SK-N-SH (cell line): Measurements from ENCODE around the gene PHF3. TPM values are rescaled to one million over a fixed set of nuclear protein-coding genes. Genes with fewer than 3 reads are reported as not detected.

ENCODE experiments used
- CTCF ChIA-PET: fragments of 300-600, 350-600 bp; formaldehyde crosslinking; extraction: SDS; loops from one replicate; lab custom pipeline; 2021; lab: Yijun Ruan, JAX
- POLR2A ChIA-PET: fragments of 350-600 bp; sonication (Branson Sonifier 250); formaldehyde crosslinking; extraction: SDS; loops from one replicate; lab custom pipeline; 2020; ENCODE audit warnings: antibody characterized with exemption, inconsistent platforms; lab: Yijun Ruan, JAX
- DNase-seq: peaks from one replicate; pipeline ENCODE4 v3.0.0; 2012
- H2AFZ ChIP-seq: fragments of 200-600 bp; sonication (generic); 2 replicates; pipeline ENCODE4 v1.8.1; 2016; ENCODE audit warnings: antibody characterized with exemption, mild to moderate bottlenecking, low read depth
- H3F3A ChIP-seq: fragments of 200-600 bp; sonication (generic); replicated peaks from 2 replicates; pipeline ENCODE3; 2016; ENCODE audit warnings: antibody characterized with exemption, mild to moderate bottlenecking; ENCODE audit not compliant: insufficient read depth
- H3K27ac ChIP-seq, 2 experiments: fragments of 200-500 bp in 1 of 2; fragments of 200-600 bp in 1 of 2; sonication (Bioruptor generic) in 1 of 2; sonication (generic), shearing (Covaris generic) in 1 of 2; 2 replicates each; pipeline versions ENCODE4 v1.5.1 to v1.6.1; 2014 to 2016; ENCODE audit warnings: low read depth in 2 of 2, inconsistent platforms in 1 of 2, low read length in 1 of 2, mild to moderate bottlenecking in 1 of 2, mixed read lengths in 1 of 2
- H3K27me3 ChIP-seq: fragments of 200-600 bp; sonication (generic), shearing (Covaris generic); 2 replicates; pipeline ENCODE4 v1.6.1; 2016; ENCODE audit warnings: mixed run types; ENCODE audit not compliant: insufficient read depth
- H3K36me3 ChIP-seq, 2 experiments: fragments of 200-500 bp in 1 of 2; fragments of 200-600 bp in 1 of 2; sonication (Bioruptor generic) in 1 of 2; sonication (generic) in 1 of 2; replicated peaks in 1 of 2; 2 replicates each; pipeline versions ENCODE3 to v1.5.1; 2014 to 2016; ENCODE audit warnings: low read length in 1 of 2, mild to moderate bottlenecking in 1 of 2; ENCODE audit not compliant: insufficient read depth in 2 of 2, control insufficient read depth in 1 of 2
- H3K4me1 ChIP-seq, 2 experiments: fragments of 200-500 bp in 1 of 2; fragments of 200-600 bp in 1 of 2; sonication (Bioruptor generic) in 1 of 2; sonication (generic), shearing (Covaris generic) in 1 of 2; 2 replicates each; pipeline versions ENCODE4 v1.5.1 to v1.6.1; 2014 to 2016; ENCODE audit warnings: low read depth in 1 of 2, low read length in 1 of 2, mixed run types in 1 of 2; ENCODE audit not compliant: insufficient read depth in 2 of 2, control insufficient read depth in 1 of 2
- H3K4me2 ChIP-seq: fragments of 200-600 bp; sonication (generic), shearing (Covaris generic); 2 replicates; pipeline ENCODE4 v1.6.1; 2017; ENCODE audit warnings: mixed run types
- H3K4me3 ChIP-seq, 2 experiments: fragments of 200-500 bp in 1 of 2; fragments of 200-600 bp in 1 of 2; sonication (Bioruptor generic) in 1 of 2; sonication (generic), shearing (Covaris generic) in 1 of 2; 2 replicates each; pipeline versions ENCODE4 v1.5.1 to v1.8.1; 2014 to 2016; ENCODE audit warnings: low read depth in 2 of 2, inconsistent platforms in 1 of 2, low read length in 1 of 2, mild to moderate bottlenecking in 1 of 2, mixed read lengths in 1 of 2, moderate library complexity in 1 of 2
- H3K79me2 ChIP-seq: fragments of 200-600 bp; sonication (generic); 2 replicates; pipeline ENCODE4 v1.8.1; 2017; ENCODE audit warnings: mild to moderate bottlenecking; ENCODE audit not compliant: insufficient read depth
- H3K9ac ChIP-seq: fragments of 200-600 bp; sonication (generic); 2 replicates; pipeline ENCODE4 v1.6.1; 2017; ENCODE audit warnings: mixed run types
- H3K9me2 ChIP-seq: fragments of 200-600 bp; sonication (generic); 2 replicates; pipeline ENCODE4 v1.6.1; 2017; ENCODE audit warnings: mixed run types
- H3K9me3 ChIP-seq: fragments of 200-600 bp; sonication (generic); 2 replicates; pipeline ENCODE4 v1.6.1; 2017; ENCODE audit warnings: mixed run types, mild to moderate bottlenecking, moderate library complexity
- H4K20me1 ChIP-seq: fragments of 200-600 bp; sonication (generic); 2 replicates; pipeline ENCODE4 v1.6.1; 2017; ENCODE audit warnings: mild to moderate bottlenecking, mixed run types; ENCODE audit not compliant: insufficient read depth
- CTCF ChIP-seq: fragments of 200-600 bp; sonication (generic); IDR thresholded peaks from 2 replicates; pipeline ENCODE4 v1.6.1; 2017; ENCODE audit warnings: antibody characterized with exemption, mild to moderate bottlenecking, moderate library complexity
- EP300 ChIP-seq, 2 experiments: IDR thresholded peaks; 2 replicates each; pipeline versions ENCODE4 v1.4.0 to v1.6.1; 2012; ENCODE audit warnings: borderline replicate concordance in 1 of 2, low read depth in 1 of 2, low read length in 1 of 2
- EZH2phosphoT487 ChIP-seq: fragments of 200-600 bp; sonication (generic); IDR thresholded peaks from 2 replicates; pipeline ENCODE4 v1.6.1; 2017; ENCODE audit warnings: low read depth, mixed run types, mild to moderate bottlenecking, antibody characterized with exemption, moderate library complexity, borderline replicate concordance
- FOSL2 ChIP-seq: IDR thresholded peaks from 2 replicates; pipeline ENCODE4 v1.4.0; 2012; ENCODE audit warnings: low read depth, mild to moderate bottlenecking, moderate library complexity, borderline replicate concordance
- GABPA ChIP-seq: IDR thresholded peaks from 2 replicates; pipeline ENCODE4 v1.4.0; 2012; ENCODE audit warnings: low read depth, mild to moderate bottlenecking
- IRF3 ChIP-seq: fragments of 150-350 bp; IDR thresholded peaks from 2 replicates; pipeline ENCODE4 v1.6.1; 2016; ENCODE audit warnings: mild to moderate bottlenecking, low read depth, low read length
- JUND ChIP-seq: IDR thresholded peaks from 2 replicates; pipeline ENCODE4 v1.4.0; 2012
- MEF2A ChIP-seq: IDR thresholded peaks from 2 replicates; pipeline ENCODE4 v1.4.0; 2012; ENCODE audit warnings: low read depth, borderline replicate concordance
- NFIC ChIP-seq: IDR thresholded peaks from 2 replicates; pipeline ENCODE4 v1.4.0; 2012; ENCODE audit warnings: borderline replicate concordance
- PBX3 ChIP-seq: IDR thresholded peaks from 2 replicates; pipeline ENCODE4; 2012
- TEAD4 ChIP-seq: IDR thresholded peaks from 2 replicates; pipeline ENCODE4 v1.4.0; 2012; ENCODE audit warnings: mild to moderate bottlenecking, borderline replicate concordance; ENCODE audit not compliant: insufficient read depth
- YY1 ChIP-seq: IDR thresholded peaks from 2 replicates; pipeline ENCODE4 v1.4.0; 2012; ENCODE audit warnings: low read depth, mild to moderate bottlenecking
- ZBTB33 ChIP-seq: IDR thresholded peaks from 2 replicates; pipeline ENCODE4 v1.4.0; 2012; ENCODE audit warnings: low read depth, borderline replicate concordance
- polyA plus RNA-seq, 3 experiments: library from polyadenylated mRNA; depleted of rRNA; stranded (reverse); fragments of >200 nt; gene quantifications; 2 replicates each; pipeline ENCODE4 v1.2.3, GENCODE V29; 2012

The PHF3 gene
- polyA plus RNA-seq, 1 of the 3 experiments (the other 2 are of a cell fraction): 4.4 TPM

GRCh38 chr6:63740709-63741108, 105.1 kb downstream of the PHF3 start (continued):
- peak; percentile 90 for TF ChIP-seq FOSL2
- no peak for TF ChIP-seq ZBTB33
- TF ChIP-seq MEF2A: no peak
- TF ChIP-seq EP300 (IDR thresholded peaks at IDR 0.05; ENCODE audit: borderline replicate concordance in 1 of 2, low read depth in 1 of 2, low read length in 1 of 2): peak in 1 of 2 experiments; percentile 67; a peak in 1 of 4 replicates
- no peak for TF ChIP-seq IRF3

- DNase-seq: no peak
- no peak overlapping the region for H3K9ac ChIP-seq
- no peak overlapping the region for H3K4me3 ChIP-seq
- no peak for TF ChIP-seq JUND
- TF ChIP-seq PBX3: no peak
- TF ChIP-seq NFIC: no peak
- TF ChIP-seq TEAD4: no peak
- no peak overlapping the region for H3K27ac ChIP-seq
- H4K20me1 ChIP-seq: no peaks in the 10 kb centered on the region
- H3K36me3 ChIP-seq: no peaks in the 10 kb centered on the region
- ChIA-PET CTCF (interaction anchor here (0.6 kb wide), 1 partner anchor 785 kb away, joined by 3 read pairs; no protein-coding TSS in a partner anchor), POLR2A (no interaction called here)
- no peaks in the 10 kb centered on the region; a peak in 1 of 4 replicates for H3K4me1 ChIP-seq
- H3K27me3 ChIP-seq: no peaks in the 10 kb centered on the region
- no peaks in the 10 kb centered on the region for H3K9me3 ChIP-seq
- no peaks in the 10 kb centered on the region for H3K79me2 ChIP-seq
- H2AFZ ChIP-seq: no peak overlapping the region
- H3K9me2 ChIP-seq: no peaks in the 10 kb centered on the region
- H3F3A ChIP-seq: peaks cover 11% of the 10 kb centered on the region
- no peak overlapping the region for H3K4me2 ChIP-seq
Measured at GRCh38 chr6:63742060-63742459, 106.5 kb downstream of the PHF3 start.

- H3K4me2 ChIP-seq: no peak overlapping the region
- no peak overlapping the region for H3K4me3 ChIP-seq
- no peak overlapping the region for H3K9ac ChIP-seq
- H3F3A ChIP-seq: peaks cover 11% of the 10 kb centered on the region
- H3K9me3 ChIP-seq: no peaks in the 10 kb centered on the region
- H3K36me3 ChIP-seq: no peaks in the 10 kb centered on the region
- no peaks in the 10 kb centered on the region for H3K9me2 ChIP-seq
- H3K79me2 ChIP-seq: no peaks in the 10 kb centered on the region
- H2AFZ ChIP-seq: no peak overlapping the region
- H3K27ac ChIP-seq: no peak overlapping the region
- H3K4me1 ChIP-seq: no peaks in the 10 kb centered on the region; a peak in 1 of 4 replicates
- ChIA-PET POLR2A (no interaction called here), CTCF (no interaction called here)
- H3K27me3 ChIP-seq: no peaks in the 10 kb centered on the region
- no peaks in the 10 kb centered on the region for H4K20me1 ChIP-seq
- DNase-seq: no peak
- TF ChIP-seq ZBTB33 (no peak), GABPA (no peak), EZH2phosphoT487 (no peak), CTCF (no peak), YY1 (no peak), PBX3 (no peak), MEF2A (no peak), TEAD4 (no peak), IRF3 (no peak)
Measured at GRCh38 chr6:63743691-63744090, 108.1 kb downstream of the PHF3 start.
